Measurements from ENCODE around the gene INPP5A. TPM values are rescaled to one million over a fixed set of nuclear protein-coding genes. Genes with fewer than 3 reads are reported as not detected.

The INPP5A gene
- total RNA-seq, 2 experiments from 2014 or later = 9.9 TPM

DNA sequence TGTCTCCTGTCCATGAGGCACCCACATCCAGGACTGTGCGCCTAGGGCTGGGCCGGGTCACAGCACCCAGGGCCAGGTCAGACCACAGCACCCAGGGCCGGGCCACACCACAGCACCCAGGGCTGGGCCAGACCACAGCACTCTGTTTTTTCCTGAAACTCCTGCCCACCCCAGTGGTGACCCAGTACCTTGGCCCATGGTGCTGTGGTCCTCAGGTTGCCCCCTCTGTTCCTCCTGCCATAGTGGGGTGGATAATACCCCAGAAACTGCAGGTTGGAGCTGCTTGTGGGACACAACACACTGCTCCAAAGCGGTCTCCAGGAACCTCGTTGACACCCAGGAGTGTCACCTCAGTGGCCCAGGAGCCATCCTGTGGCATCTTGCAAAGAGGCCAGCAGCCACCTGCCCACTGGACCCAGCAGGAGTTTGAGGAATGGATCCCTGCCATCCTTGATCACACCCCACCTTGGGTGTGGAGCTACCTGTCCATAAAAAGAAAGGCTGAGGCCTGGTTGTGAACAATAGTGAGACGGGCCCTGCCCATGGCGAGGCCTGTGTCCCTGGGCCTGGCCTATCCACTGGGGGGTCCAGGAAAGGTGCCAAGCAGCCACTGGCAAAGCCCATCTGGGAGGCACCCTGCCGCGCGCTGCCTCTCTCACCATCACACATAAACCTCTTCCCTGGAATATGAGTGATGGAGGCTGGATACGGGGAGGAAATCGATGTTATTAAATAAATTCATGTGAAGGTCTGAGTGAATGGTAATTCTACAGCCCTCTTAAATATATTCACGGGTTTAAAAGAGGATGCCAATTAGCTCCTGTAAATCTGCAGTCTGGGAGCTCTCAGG, 159.4 kb downstream of the INPP5A start:
- Mint-ChIP-seq H3K36me3 (ENCODE audit: low read depth) (peaks cover 11% of the 10 kb centered on the region), H3K4me3 (no peak overlapping the region), H3K9me3 (ENCODE audit: insufficient read depth) (peaks cover 22% of the 10 kb centered on the region), H3K27ac (no peak overlapping the region), H3K27me3 (ENCODE audit: low read depth) (no peaks in the 10 kb centered on the region), H3K4me1 (ENCODE audit: low read depth) (peaks cover 17% of the 10 kb centered on the region)
- DNase-seq (no peak), ATAC-seq (no peak)
- ChIA-PET POLR2A (no interaction called here), CTCF (no interaction called here)

DNA sequence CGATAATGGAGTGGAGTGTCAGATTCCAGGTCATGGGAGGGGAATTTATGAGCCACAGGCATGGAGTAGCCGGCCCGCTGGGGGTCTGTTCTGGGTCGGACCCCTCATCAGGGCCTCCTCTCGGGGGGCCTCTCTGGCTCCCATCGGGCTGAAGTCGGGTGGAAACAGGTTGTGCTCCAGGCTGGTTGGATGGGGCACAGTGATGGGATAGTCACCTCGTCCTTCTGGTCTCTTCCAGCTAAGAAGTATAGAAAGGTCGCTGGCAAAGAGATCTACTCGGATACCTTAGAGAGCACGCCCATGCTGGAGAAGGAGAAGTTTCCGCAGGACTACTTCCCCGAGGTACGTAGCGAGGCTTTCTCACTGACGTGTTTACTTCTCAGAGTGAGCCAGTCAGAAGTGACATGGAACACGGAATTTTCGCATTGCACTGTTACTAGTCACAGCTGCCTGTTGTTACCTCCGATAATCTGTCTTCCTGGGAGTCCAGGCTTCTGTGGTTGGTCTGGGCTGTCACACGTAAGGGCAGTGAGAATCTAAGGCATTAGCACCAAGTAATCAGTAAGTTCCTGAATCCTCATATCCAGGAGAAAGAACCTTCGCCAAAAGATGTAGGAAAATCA, 160.1 kb downstream of the INPP5A start:
- no peak for ATAC-seq
- peaks cover 20% of the 10 kb centered on the region for H3K4me1 Mint-ChIP-seq (ENCODE audit: low read depth)
- DNase-seq = no peak
- H3K27ac Mint-ChIP-seq = no peak overlapping the region
- ChIA-PET CTCF (no interaction called here), POLR2A (no interaction called here)
- no peak overlapping the region for H3K4me3 Mint-ChIP-seq
- peaks cover 22% of the 10 kb centered on the region for H3K9me3 Mint-ChIP-seq (ENCODE audit: insufficient read depth)
- no peaks in the 10 kb centered on the region for H3K27me3 Mint-ChIP-seq (ENCODE audit: low read depth)
- peaks cover 11% of the 10 kb centered on the region for H3K36me3 Mint-ChIP-seq (ENCODE audit: low read depth)

DNA sequence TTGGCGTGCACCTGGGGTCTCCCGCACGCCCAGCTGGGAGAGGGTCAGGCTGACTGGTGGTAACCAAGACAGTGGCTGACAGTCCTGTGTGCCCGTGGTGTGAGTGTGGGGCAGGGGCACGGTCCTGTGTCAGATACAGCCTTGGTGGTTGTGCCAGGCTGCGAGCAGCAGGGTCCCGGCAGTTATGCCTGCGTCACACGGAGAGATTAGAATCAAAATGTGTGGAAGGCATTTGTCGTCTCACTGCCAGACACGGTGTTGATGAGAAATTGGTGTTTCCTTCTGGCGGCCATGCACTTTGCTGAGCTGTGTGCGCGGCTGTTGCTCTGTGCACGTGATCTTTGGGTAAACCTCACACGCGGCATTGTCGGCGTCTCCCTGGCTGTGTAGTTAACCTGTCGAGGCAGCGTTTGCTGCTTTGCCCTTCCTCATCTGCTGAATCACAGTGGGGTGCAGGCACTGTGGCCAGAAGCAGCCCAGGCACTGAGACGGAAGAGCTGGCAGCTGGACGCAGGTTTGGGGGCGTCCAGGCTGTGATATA, 160.7 kb downstream of the INPP5A start:
- no peak overlapping the region for H3K27ac Mint-ChIP-seq
- DNase-seq (no peak), ATAC-seq (no peak)
- ChIA-PET CTCF (no interaction called here), POLR2A (no interaction called here)
- H3K36me3 Mint-ChIP-seq (ENCODE audit: low read depth) = peaks cover 12% of the 10 kb centered on the region
- no peaks in the 10 kb centered on the region for H3K27me3 Mint-ChIP-seq (ENCODE audit: low read depth)
- no peak overlapping the region for H3K4me3 Mint-ChIP-seq
- peaks cover 19% of the 10 kb centered on the region for H3K9me3 Mint-ChIP-seq (ENCODE audit: insufficient read depth)
- H3K4me1 Mint-ChIP-seq (ENCODE audit: low read depth) = peaks cover 22% of the 10 kb centered on the region

DNA sequence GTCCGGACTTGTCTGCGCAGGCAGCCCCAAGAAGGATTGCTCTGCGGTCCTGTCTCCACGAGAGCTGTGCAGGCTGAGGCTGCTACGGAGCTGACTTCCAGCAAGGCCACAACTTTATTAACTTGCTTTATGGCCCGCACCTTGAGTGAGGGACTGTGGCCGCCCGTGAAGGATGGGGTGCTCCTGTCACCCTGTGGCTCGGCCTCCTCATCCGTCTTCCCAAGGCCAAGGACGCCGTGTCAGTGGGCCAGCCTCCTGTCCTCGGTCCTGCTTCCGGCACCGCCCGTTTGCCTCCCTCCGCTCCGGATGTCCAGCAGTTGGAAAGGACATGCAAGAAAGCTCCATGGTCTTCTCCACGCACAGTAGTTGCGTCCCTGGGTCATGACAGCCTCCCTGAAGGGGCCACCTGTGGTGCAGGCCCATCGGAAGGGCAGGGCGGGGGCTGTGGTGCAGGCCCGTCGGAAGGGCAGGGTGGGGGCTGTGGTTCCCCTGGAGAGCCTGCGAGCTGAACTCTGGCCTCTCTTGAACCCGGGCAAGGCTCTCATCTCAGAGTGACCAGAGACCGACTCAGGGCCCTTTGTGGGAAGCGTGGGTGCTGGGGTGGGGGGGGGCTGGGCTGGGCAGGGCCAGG, 161.3 kb downstream of the INPP5A start:
- no peak overlapping the region for H3K27ac Mint-ChIP-seq
- CTCF ChIA-PET = no interaction called here

DNA sequence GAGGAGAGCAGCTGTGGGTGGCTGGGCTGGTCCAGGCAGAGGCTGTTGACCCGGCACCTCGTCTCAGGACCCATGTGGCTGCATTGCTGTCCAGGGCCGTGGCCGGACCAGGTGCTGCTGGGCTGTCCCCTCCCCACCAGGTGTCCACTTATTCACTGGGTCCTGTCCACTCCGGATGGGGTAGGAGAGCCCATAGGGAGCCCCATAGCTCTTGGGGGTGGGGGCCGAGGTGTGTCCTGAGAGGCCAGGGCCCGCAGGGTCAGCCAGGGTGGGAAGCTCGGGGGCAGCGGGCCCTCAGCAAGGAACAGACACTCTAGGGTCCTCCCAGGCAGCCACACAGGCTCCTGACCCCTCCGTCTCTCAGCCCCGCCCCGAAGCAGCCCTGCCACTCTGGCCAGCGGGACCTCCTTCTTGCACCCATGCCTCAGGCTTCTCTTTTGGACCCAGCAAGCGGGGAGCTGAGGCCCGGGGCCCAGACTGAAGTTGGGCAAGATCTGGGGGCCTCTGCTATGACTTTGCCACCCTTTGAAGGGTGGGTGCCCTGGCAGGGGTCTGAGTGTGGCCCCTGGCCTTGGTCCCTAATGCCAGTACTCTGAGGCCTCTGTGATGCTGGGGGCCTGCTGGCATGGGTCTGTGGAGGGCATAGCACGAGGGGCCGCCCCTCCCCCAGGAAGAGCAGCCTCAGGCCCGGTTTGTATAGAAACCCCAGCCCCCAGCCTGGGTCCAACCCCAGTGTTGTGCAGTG, 162.0 kb downstream of the INPP5A start:
- peaks cover 23% of the 10 kb centered on the region for H3K4me1 Mint-ChIP-seq (ENCODE audit: low read depth)
- DNase-seq = no peak
- H3K36me3 Mint-ChIP-seq (ENCODE audit: low read depth) = peaks cover 16% of the 10 kb centered on the region
- no peaks in the 10 kb centered on the region for H3K27me3 Mint-ChIP-seq (ENCODE audit: low read depth)
- no peak for ATAC-seq
- ChIA-PET POLR2A (no interaction called here), CTCF (no interaction called here)
- no peak overlapping the region for H3K27ac Mint-ChIP-seq
- H3K4me3 Mint-ChIP-seq = no peak overlapping the region
- peaks cover 13% of the 10 kb centered on the region for H3K9me3 Mint-ChIP-seq (ENCODE audit: insufficient read depth)

More for the DNA sequence above, 161.3 kb downstream of the INPP5A start:
- DNase-seq (no peak), ATAC-seq (no peak)
- peaks cover 18% of the 10 kb centered on the region for H3K9me3 Mint-ChIP-seq (ENCODE audit: insufficient read depth)
- POLR2A ChIA-PET = no interaction called here
- H3K4me3 Mint-ChIP-seq = no peak overlapping the region
- peaks cover 23% of the 10 kb centered on the region for H3K4me1 Mint-ChIP-seq (ENCODE audit: low read depth)
- peaks cover 15% of the 10 kb centered on the region for H3K36me3 Mint-ChIP-seq (ENCODE audit: low read depth)
- no peaks in the 10 kb centered on the region for H3K27me3 Mint-ChIP-seq (ENCODE audit: low read depth)

DNA sequence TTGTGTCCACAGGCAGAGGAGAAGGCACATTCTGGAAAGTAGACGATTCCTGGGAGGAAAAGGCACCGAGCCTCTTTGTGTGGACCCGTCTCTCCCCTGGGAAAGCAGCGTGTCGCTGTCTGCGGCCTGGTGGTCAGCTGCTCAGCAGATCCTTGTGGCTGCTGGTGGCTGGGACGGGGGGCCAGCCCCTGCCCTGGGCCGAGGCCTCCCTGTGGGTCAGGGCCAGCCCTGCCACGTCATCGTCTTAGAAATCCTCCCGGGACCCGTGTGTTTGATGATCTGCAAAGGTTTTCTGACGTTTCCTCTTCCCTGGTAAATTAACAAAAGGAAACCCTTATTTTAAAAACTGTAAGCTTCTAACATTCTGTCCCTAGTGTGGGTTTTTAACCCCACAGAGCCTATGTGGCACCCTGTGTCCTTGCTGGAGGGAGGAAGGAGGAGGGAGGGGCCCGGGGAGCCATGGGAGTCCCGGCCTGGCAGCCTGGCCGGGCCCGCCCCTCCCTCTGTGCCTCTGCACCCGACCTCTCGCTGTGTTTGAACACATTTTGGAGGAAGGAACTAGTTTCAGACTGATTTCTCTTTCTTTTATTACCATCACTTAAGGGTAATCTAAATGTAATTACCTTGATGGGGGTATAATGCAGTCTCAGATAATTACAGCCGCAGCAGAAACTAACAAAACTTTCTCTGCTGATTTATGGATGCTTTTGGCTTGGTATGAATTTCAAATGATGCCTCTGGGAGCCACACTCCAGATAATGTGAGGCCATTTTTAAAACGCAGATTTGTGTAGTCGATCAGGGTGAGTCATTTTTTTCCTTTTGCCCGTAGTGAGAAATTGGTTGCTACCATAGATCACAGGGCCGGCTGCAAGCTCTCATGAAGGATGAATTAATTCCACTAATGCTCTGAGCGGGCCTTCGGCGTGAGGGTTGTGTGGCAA, 162.8 kb downstream of the INPP5A start:
- POLR2A ChIA-PET = no interaction called here
- Mint-ChIP-seq H3K27ac (no peak overlapping the region), H3K9me3 (ENCODE audit: insufficient read depth) (peaks cover 6% of the 10 kb centered on the region), H3K27me3 (ENCODE audit: low read depth) (no peaks in the 10 kb centered on the region), H3K36me3 (ENCODE audit: low read depth) (peaks cover 11% of the 10 kb centered on the region), H3K4me1 (ENCODE audit: low read depth) (peaks cover 21% of the 10 kb centered on the region), H3K4me3 (no peak overlapping the region)
- CTCF ChIA-PET = no interaction called here
- DNase-seq (no peak), ATAC-seq (no peak)

DNA sequence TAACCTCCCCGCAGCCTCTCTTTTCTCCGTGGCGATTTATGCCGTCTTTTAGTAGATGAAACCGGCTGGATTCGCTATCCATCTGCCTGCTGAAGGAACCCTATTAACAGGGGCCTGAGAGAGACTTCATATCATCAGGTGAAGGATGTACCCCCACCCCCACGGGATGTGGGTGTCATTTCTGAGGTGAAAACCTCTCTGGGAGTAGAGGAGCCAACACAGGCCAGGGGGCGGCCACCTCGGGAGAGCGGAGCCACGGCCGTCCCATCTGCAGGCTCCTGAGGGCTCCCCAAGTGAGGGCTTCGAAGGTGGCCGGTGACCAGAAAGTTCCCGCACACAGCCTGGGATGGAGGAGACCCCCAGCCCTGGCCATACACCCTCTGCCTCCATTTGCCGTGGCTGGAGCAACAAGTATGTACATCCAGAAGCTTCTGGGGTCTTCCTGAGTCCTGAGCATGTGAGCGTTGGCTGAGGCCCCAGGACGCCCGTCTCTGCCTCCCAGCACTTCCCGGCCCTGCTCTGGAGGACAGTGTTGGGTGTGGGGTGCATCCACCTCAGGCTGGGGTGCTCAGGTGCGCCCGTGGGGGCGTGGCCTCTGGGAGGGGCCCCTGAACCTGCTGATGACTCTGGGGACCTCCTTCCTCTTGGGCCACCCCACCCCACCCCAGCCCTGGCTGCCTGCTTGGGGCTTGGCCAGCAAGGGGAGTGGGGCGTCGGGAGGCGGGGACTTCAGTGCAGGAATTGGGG, 163.7 kb downstream of the INPP5A start:
- ATAC-seq = no peak
- ChIA-PET CTCF (no interaction called here), POLR2A (no interaction called here)
- peaks cover 12% of the 10 kb centered on the region for H3K36me3 Mint-ChIP-seq (ENCODE audit: low read depth)
- H3K27ac Mint-ChIP-seq = no peak overlapping the region
- H3K27me3 Mint-ChIP-seq (ENCODE audit: low read depth) = no peaks in the 10 kb centered on the region
- H3K4me3 Mint-ChIP-seq = no peak overlapping the region
- DNase-seq = no peak
- peaks cover 10% of the 10 kb centered on the region for H3K9me3 Mint-ChIP-seq (ENCODE audit: insufficient read depth)
- peaks cover 12% of the 10 kb centered on the region for H3K4me1 Mint-ChIP-seq (ENCODE audit: low read depth)

DNA sequence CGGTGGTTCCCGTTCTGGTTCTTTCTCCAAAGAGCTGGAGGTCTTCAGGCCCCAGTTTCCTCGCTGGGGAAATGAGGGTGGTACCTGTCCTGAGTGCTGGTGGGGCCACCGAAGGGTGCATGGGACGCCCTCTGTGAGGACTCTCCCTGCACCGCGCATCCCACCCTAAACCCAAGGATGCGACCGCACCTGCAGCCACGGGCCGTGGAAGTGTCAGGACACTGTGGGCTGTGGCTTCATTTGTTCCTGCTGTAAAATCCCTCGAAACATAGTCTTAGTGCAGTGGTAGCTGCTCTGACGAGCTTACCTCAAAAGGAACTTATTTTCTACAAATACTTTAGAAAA, 164.2 kb downstream of the INPP5A start:
- Mint-ChIP-seq H3K27ac (no peak overlapping the region), H3K4me3 (no peak overlapping the region), H3K4me1 (ENCODE audit: low read depth) (peaks cover 8% of the 10 kb centered on the region), H3K36me3 (ENCODE audit: low read depth) (peaks cover 12% of the 10 kb centered on the region), H3K27me3 (ENCODE audit: low read depth) (no peaks in the 10 kb centered on the region), H3K9me3 (ENCODE audit: insufficient read depth) (peaks cover 12% of the 10 kb centered on the region)
- ChIA-PET CTCF (no interaction called here), POLR2A (no interaction called here)
- ATAC-seq = no peak
- DNase-seq = no peak

DNA sequence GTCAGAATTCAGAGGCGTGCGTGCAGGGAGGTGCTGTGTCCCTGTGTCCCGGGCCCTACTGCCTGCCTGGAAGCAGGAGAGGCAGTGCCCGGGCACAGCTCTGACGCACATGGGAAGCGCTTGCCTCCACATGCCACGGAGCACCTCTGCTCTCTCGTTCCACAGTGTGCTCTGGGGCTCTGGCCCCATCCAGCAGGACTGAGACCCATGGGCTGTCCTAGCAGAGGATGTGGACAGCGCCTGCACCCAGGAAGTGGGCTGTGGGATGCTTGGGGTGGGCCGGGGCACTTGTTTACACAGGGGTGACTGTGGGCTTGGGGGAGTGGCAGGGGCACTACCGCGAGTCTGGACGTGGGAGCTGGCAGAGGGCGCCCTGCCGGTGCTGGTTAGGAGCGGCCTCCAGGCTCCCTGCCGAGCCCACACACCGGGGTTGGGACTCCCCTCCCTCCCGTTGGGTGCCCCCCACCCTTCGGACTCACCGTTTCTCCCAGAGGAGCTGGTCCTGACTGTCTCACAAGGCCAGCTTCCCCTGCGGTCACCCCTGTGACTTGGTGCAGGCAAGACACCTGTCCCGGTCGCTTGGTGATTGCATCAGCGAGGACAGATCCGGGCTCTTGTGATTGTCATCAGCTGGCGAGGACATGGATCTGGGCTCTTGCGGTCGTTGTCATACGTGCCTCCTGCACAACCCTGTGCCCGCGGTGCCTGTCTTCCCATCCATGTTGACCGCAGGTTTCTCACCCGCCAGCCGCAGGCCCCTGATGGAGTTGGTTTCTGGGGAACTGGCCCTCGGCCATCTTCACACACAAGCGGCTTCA, 165.2 kb downstream of the INPP5A start:
- H3K4me1 Mint-ChIP-seq (ENCODE audit: low read depth) = peaks cover 6% of the 10 kb centered on the region
- no peak overlapping the region for H3K27ac Mint-ChIP-seq
- peaks cover 12% of the 10 kb centered on the region for H3K36me3 Mint-ChIP-seq (ENCODE audit: low read depth)
- ChIA-PET CTCF (no interaction called here), POLR2A (no interaction called here)
- H3K9me3 Mint-ChIP-seq (ENCODE audit: insufficient read depth) = peaks cover 12% of the 10 kb centered on the region
- H3K27me3 Mint-ChIP-seq (ENCODE audit: low read depth) = no peaks in the 10 kb centered on the region
- no peak for DNase-seq
- no peak for ATAC-seq
- no peak overlapping the region for H3K4me3 Mint-ChIP-seq

DNA sequence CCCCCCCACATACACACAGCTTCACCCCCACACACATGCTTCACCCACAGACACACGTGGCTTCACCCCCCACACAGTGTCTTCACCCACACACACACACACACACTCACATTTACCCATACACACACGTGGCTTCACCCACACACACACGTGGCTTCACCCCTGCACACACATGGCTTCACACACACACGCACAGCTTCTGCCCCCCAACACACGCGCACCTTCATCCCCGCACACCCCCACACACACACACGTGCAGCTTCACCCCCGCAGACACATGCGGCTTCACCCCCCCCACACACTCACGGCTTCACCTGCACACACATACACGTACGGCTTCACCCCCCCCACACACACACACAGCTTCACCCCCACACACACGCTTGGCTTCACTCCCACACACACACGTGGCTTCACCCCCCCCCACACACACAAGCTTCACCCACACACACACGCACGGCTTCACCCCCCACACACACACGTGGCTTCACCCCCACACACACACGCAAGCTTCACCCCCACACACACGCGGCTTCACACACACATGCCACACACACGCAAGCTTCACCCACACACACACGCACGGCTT, 165.9 kb downstream of the INPP5A start:
- H3K36me3 Mint-ChIP-seq (ENCODE audit: low read depth) = peaks cover 11% of the 10 kb centered on the region
- CTCF ChIA-PET = no interaction called here
- POLR2A ChIA-PET = no interaction called here
- ATAC-seq (no peak), DNase-seq (no peak)
- H3K4me3 Mint-ChIP-seq = no peak overlapping the region
- no peaks in the 10 kb centered on the region for H3K27me3 Mint-ChIP-seq (ENCODE audit: low read depth)
- H3K4me1 Mint-ChIP-seq (ENCODE audit: low read depth) = peaks cover 6% of the 10 kb centered on the region
- H3K9me3 Mint-ChIP-seq (ENCODE audit: insufficient read depth) = peaks cover 12% of the 10 kb centered on the region
- no peak overlapping the region for H3K27ac Mint-ChIP-seq
